Esophagus squamous epithelium (tissue), 5 donors: Measurements from ENCODE around the gene DSC1. TPM values are rescaled to one million over a fixed set of nuclear protein-coding genes. Genes with fewer than 3 reads are reported as not detected.

Experiments
- DNase-seq: peaks from one replicate; lab custom pipeline; 2025; lab: John Stamatoyannopoulos, UW
- H3K27ac ChIP-seq, 4 donors: fragments of 200-600 bp; sonication (generic); one replicate each; pipeline ENCODE4 v1.5.1; 2016 to 2019; ENCODE audit warnings: mild to moderate bottlenecking in 1 of 4
- H3K27me3 ChIP-seq, 4 donors: fragments of 200-600 bp; sonication (generic); 1 replicate in 3 of 4; 2 replicates in 1 of 4; pipeline versions ENCODE4 v1.5.1 to v1.6.0; 2017 to 2021; ENCODE audit warnings: antibody characterized with exemption in 1 of 4
- H3K36me3 ChIP-seq, 3 donors: fragments of 200-600 bp; sonication (generic); one replicate each; pipeline ENCODE4 v1.5.1; 2016 to 2019
- H3K4me1 ChIP-seq, 3 donors: fragments of 200-600 bp; sonication (generic); one replicate each; pipeline ENCODE4 v1.5.1; 2017 to 2019
- H3K4me3 ChIP-seq, 4 donors: fragments of 200-600 bp; sonication (generic); 1 replicate in 3 of 4; 2 replicates in 1 of 4; pipeline ENCODE4 v1.5.1; 2016 to 2019; ENCODE audit warnings: mild to moderate bottlenecking in 2 of 4, moderate library complexity in 1 of 4
- H3K9me3 ChIP-seq, 3 donors: fragments of 200-600 bp; sonication (generic); one replicate each; pipeline ENCODE4 v1.5.1; 2016 to 2019
- POLR2A ChIP-seq, 4 donors: fragments of 450-650 bp; IDR thresholded peaks; one replicate each; pipeline ENCODE4 v1.6.1; 2017; ENCODE audit warnings: antibody characterized with exemption in 4 of 4, mild to moderate bottlenecking in 4 of 4, moderate library complexity in 3 of 4
- WGBS, 2 donors: methylation state at CpG; one replicate each; pipeline ENCODE4 v1.1.5; 2018; 5-methylcytosine and 5-hydroxymethylcytosine counted together
- intact Hi-C: fragments of 100-400 bp; cut with DNase I; formaldehyde crosslinking; loops from one replicate; pipeline ENCODE4 v1.15.0; 2022
- total RNA-seq, 4 donors: library from RNA; depleted of rRNA; stranded (reverse); fragments of >200 nt; gene quantifications; one replicate each; pipeline ENCODE4 v1.1.0, GENCODE V29; 2016
- TF ChIP-seq, protein P1 (sequence below), 6 experiments: fragments of 450-650 bp in 4 of 6; fragments of 200-600 bp in 2 of 6; sonication (generic) in 2 of 6; IDR thresholded peaks; one replicate each; pipeline ENCODE4 v1.5.1; 2016 to 2019; ENCODE audit warnings: antibody characterized with exemption in 6 of 6, mild to moderate bottlenecking in 4 of 6, moderate library complexity in 4 of 6
- donor health status: DM: yes; HTN: yes; CAD: no.

DSC1 gene
- total RNA-seq, 4 donors from 2014 or later = 0.29 to 1.1 (median 0.60) TPM

DNA sequence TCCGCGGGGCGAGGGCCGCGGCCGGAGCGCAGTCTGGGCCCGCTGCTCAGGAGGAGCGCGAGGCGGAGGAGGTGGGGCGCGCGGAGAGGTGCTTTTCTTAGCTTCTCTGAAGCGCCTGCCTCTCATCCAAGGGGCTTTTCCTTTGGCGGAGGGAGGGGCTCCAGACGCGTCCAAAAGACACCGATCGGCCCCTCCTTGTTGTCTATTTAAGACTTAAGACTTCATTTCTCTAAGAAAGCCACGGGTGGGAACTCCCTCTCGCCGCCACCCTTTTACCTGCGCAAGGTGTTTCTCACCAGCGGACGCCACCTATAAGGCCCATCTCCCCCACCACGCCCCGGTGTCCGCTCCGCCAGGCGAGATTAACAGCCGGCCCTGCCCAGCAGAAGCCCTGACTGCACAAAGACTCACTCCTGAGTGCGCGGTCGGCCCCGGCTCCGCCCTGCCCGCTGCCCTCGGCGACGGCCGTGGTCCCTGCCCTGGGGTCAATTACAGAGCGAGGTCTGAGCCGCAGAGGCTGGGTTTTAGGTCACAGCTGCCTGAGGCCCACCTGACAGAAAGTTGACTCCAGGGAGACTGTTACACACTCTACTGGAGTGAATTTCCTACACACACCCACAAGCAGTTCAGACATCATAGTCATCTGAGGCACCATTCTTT, 60.5 kb downstream of the DSC1 start, which contains the start of gene DSC2:
Gene DSC2 (minus strand): TSS at position 397 of the 660 bp plus-strand sequence. CDS start 450 bp downstream, outside the sequence.
- Histone ChIP-seq H3K27me3 (peaks cover 0 to 28% (median 0%) of the 10 kb centered on the region in 4 donors), H3K4me1 (peaks cover 0 to 40% (median 0%) of the 10 kb centered on the region in 3 donors), H3K4me3 (peak within 1 kb of the TSS; percentile 67 to 77 (median 72)), H3K27ac (peak within 1 kb of the TSS; percentile 93 to 99 (median 96)), H3K36me3 (no peaks in the 10 kb centered on the region), H3K9me3 (no peaks in the 10 kb centered on the region)
- intact Hi-C loops = loop anchor here (10.0 kb wide), 1 partner anchor 103 kb away; no protein-coding TSS in a partner anchor
- 2 to 15% methylated on average over 10 to 21 of the region's 44 CpGs for WGBS, 2 donors
- TF ChIP-seq POLR2A (IDR thresholded peaks at IDR 0.05) = peak in 1 of 4 donors; percentile 25
- TF ChIP-seq, protein P1, sequence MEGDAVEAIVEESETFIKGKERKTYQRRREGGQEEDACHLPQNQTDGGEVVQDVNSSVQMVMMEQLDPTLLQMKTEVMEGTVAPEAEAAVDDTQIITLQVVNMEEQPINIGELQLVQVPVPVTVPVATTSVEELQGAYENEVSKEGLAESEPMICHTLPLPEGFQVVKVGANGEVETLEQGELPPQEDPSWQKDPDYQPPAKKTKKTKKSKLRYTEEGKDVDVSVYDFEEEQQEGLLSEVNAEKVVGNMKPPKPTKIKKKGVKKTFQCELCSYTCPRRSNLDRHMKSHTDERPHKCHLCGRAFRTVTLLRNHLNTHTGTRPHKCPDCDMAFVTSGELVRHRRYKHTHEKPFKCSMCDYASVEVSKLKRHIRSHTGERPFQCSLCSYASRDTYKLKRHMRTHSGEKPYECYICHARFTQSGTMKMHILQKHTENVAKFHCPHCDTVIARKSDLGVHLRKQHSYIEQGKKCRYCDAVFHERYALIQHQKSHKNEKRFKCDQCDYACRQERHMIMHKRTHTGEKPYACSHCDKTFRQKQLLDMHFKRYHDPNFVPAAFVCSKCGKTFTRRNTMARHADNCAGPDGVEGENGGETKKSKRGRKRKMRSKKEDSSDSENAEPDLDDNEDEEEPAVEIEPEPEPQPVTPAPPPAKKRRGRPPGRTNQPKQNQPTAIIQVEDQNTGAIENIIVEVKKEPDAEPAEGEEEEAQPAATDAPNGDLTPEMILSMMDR (IDR thresholded peaks at IDR 0.05) = no peak
- DNase-seq = no peak

DNA sequence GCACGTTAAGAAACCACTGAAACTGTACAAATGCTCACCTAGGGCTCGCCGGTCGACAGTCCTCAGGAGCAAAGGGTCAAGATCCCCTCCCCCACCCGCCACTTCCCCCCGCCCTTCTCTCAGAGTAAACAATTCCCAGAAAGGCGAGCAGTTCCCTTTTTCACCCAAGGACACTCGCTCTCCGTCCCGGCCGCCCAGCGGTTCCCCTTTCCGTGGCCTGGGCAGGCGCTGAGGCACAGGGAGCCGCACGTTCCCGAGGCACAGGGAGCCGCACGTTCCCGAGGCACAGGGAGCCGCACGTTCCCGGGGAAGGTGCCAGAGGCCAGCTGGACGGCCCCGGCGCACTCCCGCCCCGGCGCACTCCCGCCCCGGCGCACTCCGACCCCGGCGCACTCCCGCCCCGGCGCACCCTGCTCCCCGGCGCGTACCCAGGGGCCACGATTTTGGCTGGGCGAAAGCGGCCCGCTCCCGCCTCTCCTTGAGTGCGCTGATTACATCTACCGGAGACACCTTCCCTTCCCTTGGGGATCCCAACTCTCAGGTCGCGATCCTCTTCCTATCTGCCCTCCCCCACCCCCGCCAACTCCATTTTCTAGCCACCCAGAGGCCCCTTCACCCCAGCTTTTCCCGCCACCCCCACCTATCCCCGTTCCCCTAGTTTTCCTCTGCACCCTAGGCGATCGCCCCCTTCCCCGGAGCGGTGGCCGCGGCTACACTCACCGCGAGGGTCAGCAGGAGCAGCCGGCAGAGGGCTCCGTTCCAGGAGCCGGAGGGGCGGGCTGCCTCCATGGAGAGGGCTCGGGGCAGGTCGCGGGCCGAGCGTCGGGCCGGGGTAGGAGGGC, 61.3 kb downstream of the DSC1 start:
- Histone ChIP-seq H3K27ac (peak overlapping the region; percentile 93 to 99 (median 96)), H3K36me3 (no peaks in the 10 kb centered on the region), H3K4me1 (peaks cover 0 to 40% (median 0%) of the 10 kb centered on the region in 3 donors), H3K4me3 (peak overlapping the region; percentile 67 to 77 (median 72)), H3K9me3 (no peaks in the 10 kb centered on the region), H3K27me3 (peaks cover 0 to 28% (median 0%) of the 10 kb centered on the region in 4 donors)
- TF ChIP-seq POLR2A (IDR thresholded peaks at IDR 0.05) = peak in 2 of 4 donors; percentile 18 to 52
- TF ChIP-seq, protein P1 (IDR thresholded peaks at IDR 0.05) = no peak
- intact Hi-C loops = loop anchor here (10.0 kb wide), 1 partner anchor 103 kb away; no protein-coding TSS in a partner anchor
- 2 to 6% methylated on average over 11 to 19 of the region's 72 CpGs for WGBS, 2 donors
- no peak for DNase-seq

DNA sequence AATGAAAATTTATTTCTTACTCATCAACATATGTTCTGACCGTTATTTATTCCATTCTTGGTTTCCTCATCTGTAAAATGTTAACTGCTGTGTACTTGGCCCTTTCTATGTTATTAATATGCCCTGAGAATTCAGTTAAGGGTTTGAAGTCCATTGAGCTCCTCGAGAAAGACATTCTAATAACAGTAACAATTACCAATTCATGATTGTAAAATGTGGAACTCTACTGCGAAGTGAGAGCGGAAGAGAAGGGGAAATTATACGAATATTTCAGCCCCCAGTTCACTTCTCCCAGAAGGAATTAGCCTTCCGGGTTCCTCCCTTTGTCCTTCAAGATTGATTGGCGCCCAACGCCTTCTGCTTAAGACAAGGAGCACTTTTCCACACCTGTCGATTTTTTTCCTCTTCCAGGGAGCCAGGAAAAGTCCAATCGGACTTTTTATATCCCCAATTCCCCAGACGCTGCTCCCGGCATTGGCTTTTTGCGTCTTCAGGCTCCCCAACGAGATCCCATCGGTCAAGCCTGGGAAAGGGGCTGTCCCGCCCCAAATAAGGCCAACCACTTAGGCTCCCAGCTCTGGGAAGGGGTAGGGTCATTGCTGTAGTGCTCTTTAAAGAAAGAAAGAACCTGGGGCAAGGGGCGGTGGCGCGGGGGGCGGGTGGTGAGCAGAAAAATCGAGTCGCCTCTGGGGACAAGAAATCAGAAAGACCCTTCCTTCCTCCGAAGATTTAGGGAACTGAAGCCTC, 62.0 kb downstream of the DSC1 start:
- Histone ChIP-seq H3K36me3 (no peaks in the 10 kb centered on the region), H3K4me1 (peaks cover 0 to 48% (median 0%) of the 10 kb centered on the region in 3 donors), H3K4me3 (peak overlapping the region; percentile 67 to 77 (median 72)), H3K27me3 (peaks cover 0 to 28% (median 0%) of the 10 kb centered on the region in 4 donors), H3K27ac (peak overlapping the region; percentile 93 to 99 (median 96)), H3K9me3 (no peaks in the 10 kb centered on the region)
- no peak for TF ChIP-seq POLR2A (IDR thresholded peaks at IDR 0.05)
- TF ChIP-seq, protein P1 (IDR thresholded peaks at IDR 0.05) = no peak
- whole genome bisulfite sequencing, 2 donors = 9 to 11% methylated on average over 18 to 19 of the region's 23 CpGs
- intact Hi-C loops = loop anchor here (10.0 kb wide), 1 partner anchor 104 kb away; no protein-coding TSS in a partner anchor
- no peak for DNase-seq

DNA sequence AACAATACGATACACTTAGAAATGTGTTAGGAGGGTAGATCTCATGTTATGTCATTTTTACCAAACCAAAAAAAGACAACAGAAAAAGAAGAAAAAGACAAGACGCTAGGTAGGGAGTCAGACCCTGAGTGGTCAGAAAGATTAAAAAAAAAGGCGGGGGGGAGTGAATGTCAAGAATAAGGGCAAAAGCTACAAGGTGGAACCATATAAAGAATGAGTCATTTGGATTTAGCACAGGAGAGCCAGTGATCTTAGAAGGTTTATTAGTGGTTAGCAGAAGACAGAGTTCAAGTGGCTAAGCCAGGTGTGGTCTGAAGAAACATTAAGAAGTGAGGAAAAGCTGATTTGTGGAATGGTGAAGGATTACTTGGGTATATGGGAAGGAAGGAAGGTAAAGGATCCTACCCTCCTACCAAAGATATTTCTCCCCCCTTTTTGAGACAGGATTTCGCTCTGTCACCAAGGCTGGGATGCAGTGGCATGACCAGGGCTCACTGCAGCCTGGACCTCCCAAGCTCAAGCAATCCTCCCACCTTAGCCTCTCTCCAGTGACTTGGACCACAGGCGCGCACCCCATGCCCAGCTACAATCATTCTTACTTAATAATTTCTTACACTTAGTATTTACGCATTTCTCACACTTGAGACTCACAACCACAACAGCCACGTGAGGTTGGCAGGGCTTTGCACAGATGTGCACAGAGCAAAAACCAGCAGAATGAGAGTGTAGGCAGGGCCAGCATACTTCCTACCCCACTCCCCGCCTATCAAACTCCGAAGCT, 63.0 kb downstream of the DSC1 start:
- H3K27me3 ChIP-seq = peaks cover 0 to 28% (median 0%) of the 10 kb centered on the region in 4 donors
- no peaks in the 10 kb centered on the region for H3K9me3 ChIP-seq
- peak overlapping the region; percentile 93 to 99 (median 96) for H3K27ac ChIP-seq
- peak overlapping the region; percentile 67 to 77 (median 72) for H3K4me3 ChIP-seq
- intact Hi-C loops = loop anchor here (10.0 kb wide), 1 partner anchor 105 kb away; no protein-coding TSS in a partner anchor
- WGBS, 2 donors = 71 to 77% methylated on average over 10 of the region's 10 CpGs
- DNase-seq = no peak
- H3K4me1 ChIP-seq = peaks cover 0 to 49% (median 0%) of the 10 kb centered on the region in 3 donors
- no peak for TF ChIP-seq POLR2A (IDR thresholded peaks at IDR 0.05)
- TF ChIP-seq, protein P1 (IDR thresholded peaks at IDR 0.05) = no peak
- no peaks in the 10 kb centered on the region for H3K36me3 ChIP-seq
